ENCODE measurements around the gene SRSF4.

SRSF4 gene

DNA sequence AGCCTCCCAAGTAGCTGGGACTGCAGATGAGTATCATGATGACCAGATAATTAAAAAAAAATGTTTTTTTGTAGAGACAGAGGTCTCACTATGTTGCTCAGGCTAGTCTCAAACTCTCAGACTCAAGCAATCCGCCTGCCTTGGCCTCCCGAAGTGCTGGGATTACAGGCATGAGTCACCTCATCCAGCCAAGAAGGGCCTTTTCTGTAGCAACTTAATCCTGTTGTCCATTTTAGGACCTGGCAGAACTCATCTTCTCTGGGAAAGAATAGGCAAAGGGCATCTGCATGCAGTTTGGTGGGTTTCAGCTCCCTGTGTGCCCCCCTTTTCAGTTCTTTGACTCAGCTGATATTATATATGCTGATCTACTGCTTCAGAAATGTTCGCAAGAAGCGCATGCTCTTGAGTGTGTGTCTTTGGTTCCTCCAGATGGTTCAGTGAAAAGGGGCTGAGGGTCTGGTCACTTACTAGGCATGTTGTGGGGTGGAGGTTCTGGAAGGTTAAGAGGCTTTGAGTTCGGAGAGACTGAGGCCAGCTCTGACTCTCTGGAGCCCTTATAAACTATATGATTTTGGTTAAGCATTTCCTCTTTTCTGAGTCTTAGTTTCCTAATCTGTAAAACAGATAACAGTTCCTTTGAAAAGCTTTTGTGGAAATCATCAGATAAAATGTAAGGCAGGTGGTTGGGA, 19.4 kb upstream of the SRSF4 start:
- DNase-seq (ENCODE audit: low read depth), result peak; percentile 45

DNA sequence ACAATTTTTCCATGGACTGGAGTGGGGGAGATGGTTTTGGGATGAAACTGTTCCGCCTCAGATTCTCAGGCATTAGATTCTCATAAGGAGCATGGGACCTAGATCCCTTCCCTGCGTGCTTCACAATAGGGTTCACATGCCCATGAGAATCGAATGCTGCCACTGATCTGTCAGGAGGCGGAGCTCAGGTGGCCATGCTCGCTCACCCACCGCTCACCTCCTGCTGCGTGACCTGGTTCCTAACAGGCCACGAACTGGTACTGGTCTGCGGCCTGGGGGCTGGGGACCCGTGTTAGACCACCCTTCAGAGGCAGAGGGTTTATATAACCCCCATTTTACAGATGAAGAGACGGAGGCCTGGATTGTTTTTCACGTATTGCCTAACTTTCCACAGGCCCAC, 16.3 kb upstream of the SRSF4 start:
- no peak for DNase-seq (ENCODE audit: low read depth)

DNA sequence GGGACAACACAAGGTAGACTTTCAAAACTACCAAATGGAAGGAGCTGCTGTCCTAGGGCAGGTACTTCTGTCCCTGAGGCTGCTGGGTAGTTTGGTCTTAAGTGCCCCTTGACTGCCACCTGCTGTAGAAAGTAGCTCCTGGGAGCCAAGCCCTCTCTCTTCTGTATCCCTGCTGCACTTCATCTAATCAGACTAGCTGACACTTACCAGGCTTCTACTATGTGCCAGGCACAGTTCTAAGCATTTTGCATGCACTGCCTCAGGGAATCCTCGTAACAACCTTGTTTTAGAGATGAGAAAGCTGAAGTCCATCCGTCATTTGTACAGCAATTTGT, 15.9 kb upstream of the SRSF4 start:
- peak; percentile 67 for DNase-seq (ENCODE audit: low read depth)

- peak; percentile 96 for DNase-seq (ENCODE audit: low read depth)
Measured at GRCh38 chr1:29196863-29197589, 15.3 kb upstream of the SRSF4 start.

DNA sequence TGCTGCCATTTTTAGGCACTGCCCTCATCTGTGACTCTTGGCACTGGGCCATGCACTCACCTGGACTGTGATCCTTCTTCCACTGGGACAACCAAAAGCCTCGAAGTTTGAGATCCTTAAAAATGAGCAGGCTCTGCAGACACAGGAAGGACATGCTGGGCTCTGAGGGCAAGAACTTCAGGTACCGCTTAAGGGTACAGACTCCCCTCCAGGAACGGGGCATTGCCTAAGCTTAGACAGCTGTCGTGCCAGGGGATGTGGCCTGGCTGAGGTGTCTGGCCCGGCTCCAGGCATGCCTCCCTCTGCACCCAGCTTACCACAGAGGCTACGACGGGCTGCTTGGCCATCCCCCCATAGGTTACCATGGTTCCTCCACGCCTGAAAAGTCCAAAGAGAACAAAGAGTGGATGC, 14.2 kb upstream of the SRSF4 start:
- DNase-seq (ENCODE audit: low read depth), result no peak

GRCh38 chr1:29193879-29194455, 12.3 kb upstream of the SRSF4 start:
- DNase-seq (ENCODE audit: low read depth), result no peak

DNA sequence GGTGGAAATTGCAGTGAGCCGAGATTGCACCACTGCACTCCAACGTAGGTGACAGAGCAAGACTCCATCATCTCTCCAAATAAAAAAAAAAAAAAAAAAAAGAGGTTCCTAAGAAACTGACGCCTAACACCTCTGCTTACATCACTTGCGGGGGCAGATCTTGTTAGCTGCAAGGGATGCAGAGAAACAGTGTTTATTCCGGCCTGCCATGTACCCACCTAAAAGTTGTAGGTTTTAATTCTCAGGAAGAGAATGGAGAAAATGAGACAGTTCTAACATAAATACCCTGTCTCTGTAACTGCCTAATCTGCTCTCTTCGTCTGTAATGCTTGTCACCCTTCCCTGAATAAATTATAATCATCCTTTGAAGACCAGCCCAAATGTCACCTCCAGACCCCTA, 9.0 kb upstream of the SRSF4 start:
- DNase-seq (ENCODE audit: low read depth), result no peak

DNA sequence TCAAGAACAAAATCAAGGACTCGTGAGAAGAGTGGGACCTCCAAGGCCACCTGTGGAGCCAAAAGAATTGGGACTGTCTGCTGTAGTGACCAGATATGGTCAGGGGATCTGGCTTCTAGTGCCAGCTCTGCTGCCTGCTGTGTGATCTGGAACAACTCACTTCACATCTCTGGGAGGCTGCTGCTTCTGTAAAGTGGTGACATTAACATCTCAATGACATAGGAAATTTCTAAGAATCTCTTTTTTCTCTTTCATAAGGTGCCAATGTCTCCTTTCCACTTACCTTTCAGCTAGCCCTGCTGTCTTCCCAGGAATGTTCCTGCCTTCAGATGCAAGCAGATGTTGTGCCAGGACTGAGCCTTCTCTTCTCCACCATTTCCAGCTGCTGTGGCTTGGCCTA, 5.0 kb upstream of the SRSF4 start:
- no peak for DNase-seq (ENCODE audit: low read depth)

- DNase-seq (ENCODE audit: low read depth), result no peak
Measured at GRCh38 chr1:29186252-29186651, 4.6 kb upstream of the SRSF4 start.

- no peak for DNase-seq (ENCODE audit: low read depth)
Measured at GRCh38 chr1:29183287-29183686, 1.6 kb upstream of the SRSF4 start.

DNA sequence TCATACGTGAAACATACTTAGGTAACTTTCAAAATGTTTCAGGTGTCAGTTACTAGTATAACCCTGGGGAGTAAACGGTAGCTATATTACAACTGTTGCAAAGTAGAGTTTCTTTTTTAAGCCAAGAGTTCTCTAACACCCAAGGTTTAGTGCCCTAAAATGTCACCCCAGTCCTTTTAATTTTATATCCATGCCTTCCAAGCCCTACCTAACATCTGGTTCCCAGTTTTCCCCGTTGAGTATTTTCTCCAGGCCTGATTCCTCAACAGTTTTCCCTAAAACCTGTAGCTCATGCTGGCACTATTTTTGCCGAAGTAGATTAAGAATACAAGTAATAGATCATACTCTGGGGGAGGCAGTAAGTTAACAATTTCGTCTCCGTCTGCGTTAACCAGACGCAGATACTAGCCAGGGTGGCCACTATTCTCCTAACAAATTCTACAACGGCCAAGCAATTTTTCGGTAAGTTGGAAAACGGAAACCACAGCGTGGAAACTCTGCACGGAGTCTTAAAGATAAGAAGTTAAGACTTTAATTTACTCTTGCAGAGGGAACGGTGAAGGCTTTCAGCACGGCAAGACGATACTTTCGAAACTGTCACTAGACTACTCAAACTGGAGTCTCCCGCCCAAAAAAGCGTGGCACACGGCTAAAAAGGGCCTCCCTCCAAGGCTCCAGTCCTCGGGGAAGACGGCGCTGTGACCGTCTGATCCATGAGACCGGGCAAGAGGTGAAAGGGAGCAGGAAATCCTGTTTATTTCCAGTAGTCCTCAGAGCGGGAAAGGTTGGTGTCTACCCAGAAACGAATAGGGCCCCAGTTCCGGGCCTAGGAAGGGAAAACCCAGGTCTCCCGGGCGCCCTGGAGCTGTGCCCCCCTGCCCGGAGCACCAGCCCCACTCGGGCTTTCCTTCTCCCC, 945 bp downstream of the SRSF4 start:
- DNase-seq (ENCODE audit: low read depth), result no peak

DNA sequence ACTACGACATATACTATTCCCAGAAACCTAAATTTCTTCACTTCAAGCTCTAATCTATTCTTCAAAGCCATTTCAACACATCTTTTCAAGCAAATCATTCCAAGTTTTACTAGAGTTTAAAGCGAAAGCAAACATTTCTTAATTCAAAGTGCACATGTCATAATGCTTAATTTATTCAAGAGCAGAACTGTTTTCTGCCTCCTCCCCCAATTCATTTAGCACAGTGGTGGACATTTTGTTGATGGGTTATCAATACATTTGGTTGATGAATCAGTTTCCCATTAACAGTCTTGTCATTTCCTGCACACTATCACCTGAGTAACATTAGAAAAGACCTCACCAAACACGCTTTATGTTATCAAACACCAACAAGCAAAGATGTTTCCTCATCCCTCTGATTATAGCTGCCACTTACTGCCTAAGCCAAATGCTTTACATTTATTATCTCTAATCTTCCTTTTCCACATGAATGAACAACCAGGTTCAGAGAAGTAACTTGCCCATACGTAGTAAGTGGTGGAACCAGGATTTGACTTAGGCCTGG, 2.0 kb downstream of the SRSF4 start:
- DNase-seq (ENCODE audit: low read depth), result no peak

- no peak for DNase-seq (ENCODE audit: low read depth)
Measured at GRCh38 chr1:29177022-29177705, 4.5 kb downstream of the SRSF4 start.

DNA sequence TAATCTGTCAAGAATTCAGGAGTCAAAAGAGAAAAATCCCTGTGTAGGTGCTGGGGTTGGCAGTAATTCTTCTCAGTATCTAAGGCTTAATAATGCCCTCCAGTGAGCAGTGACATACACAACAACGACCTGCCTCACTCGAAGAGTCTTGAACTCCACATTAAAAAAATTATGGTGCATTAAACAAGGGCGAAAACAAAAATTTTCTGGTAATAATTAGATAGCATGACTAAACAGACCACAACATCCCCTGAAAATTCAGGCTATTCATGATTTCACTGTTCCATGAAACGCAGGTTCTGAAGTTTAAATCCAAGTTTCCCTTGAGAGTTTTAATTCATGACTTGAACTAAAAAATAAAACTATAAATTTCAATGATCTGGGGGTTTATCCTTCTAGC, 5.1 kb downstream of the SRSF4 start:
- peak; percentile 52 for DNase-seq (ENCODE audit: low read depth)

- no peak for DNase-seq (ENCODE audit: low read depth)
Measured at GRCh38 chr1:29172415-29172939, 9.2 kb downstream of the SRSF4 start.

DNA sequence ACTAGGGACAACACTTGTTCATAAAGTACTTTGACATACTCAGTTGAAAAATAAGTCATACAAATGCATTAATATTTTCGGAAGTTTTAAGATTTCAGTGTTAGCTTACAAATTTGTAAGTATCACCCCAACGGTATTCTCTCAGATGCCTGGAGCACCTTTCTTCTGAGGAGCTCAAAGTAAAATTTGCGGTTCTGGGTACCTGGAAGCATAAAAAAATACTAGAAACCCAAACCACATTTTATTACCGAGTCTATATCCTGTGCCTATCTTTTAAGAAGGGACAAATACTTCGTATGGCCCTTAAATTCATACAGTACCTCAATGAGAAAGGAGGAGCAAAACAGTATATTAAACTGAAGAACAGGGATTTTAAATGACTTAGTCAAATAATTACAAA, 10.2 kb downstream of the SRSF4 start:
- DNase-seq (ENCODE audit: low read depth), result no peak

DNA sequence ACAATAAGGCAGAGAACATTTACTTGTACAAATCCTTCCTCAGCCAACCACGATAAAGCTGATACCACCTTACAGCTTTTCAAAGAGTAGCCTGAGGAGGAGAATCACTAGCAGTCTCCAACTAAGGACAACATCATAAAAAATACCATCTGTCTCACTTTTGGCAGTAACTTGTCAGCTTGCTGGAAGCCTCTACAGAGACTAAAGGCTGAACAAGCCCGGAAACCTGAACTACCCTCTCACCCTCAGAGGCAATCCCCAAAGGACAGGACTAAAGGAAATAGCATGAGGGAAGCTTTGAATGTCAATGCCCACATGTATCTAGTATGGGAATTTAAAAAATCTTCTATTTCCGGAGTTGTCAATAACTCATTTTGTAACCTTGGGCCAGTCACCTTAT, 10.6 kb downstream of the SRSF4 start:
- DNase-seq (ENCODE audit: low read depth), result peak; percentile 34

GRCh38 chr1:29169976-29170375, 11.7 kb downstream of the SRSF4 start:
- DNase-seq (ENCODE audit: low read depth), result no peak

DNA sequence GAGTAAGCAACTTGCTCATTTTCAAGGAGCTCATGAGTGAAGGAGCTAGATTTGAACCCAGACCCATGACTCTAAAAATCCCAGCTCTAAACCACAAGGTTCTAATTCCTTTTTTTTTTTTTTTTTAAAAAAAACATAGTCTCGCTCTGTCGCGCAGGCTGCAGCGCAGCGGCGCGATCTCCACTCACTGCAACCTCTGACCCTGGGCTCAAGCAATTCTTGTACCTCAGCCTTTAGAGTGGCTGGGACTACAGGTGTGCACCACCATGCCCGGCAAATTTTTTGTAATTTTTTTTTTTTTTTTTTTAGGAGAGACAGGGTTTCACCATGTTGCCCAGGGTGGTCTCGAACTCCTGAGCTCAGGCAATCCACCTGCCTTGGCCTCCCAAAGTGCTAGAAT, 13.8 kb downstream of the SRSF4 start:
- no peak for DNase-seq (ENCODE audit: low read depth)

GRCh38 chr1:29166291-29166878, 15.3 kb downstream of the SRSF4 start:
- peak; percentile 31 for DNase-seq (ENCODE audit: low read depth)

GRCh38 chr1:29164588-29164987, 17.1 kb downstream of the SRSF4 start:
- no peak for DNase-seq (ENCODE audit: low read depth)

All from EH (cell line).